Stomach (tissue), 4 donors: ENCODE results near the gene IFT43.

Experiments used
- POLR2AphosphoS5 ChIP-seq, 3 donors: sonication (generic); formaldehyde crosslinking; IDR thresholded peaks; one replicate each; pipeline ENCODE4 v1.6.1; 2016; ENCODE audit warnings: antibody characterized with exemption in 3 of 3
- TF ChIP-seq, protein P1 (sequence below), 7 experiments: fragments of 450-650 bp in 4 of 7; fragments of 200-600 bp in 3 of 7; sonication (generic) in 3 of 7; IDR thresholded peaks; one replicate each; pipeline ENCODE4 v1.5.1; 2016 to 2019; ENCODE audit warnings: antibody characterized with exemption in 7 of 7, control low read depth in 2 of 7, mild to moderate bottlenecking in 1 of 7

DNA sequence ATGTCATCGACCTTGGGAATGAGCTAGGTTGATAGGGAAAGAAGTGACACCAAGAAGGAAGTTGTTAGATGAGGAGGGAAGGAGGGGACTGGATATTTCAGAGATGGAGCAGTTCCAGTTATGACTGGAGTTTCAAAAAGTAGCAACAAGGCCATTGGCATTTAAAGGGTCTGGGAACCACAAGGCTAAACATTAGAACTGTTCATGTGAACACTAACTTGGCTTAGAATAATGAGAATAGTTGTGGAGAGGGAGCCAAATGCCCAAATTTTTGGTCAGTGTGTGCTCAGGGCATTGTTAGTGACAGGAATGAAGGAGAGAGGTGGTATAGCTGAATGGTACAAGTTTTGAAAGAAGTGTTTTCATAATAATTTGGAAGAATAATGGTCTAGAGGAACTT is 16.8 kb downstream of the IFT43 start:
- TF ChIP-seq, protein P1, sequence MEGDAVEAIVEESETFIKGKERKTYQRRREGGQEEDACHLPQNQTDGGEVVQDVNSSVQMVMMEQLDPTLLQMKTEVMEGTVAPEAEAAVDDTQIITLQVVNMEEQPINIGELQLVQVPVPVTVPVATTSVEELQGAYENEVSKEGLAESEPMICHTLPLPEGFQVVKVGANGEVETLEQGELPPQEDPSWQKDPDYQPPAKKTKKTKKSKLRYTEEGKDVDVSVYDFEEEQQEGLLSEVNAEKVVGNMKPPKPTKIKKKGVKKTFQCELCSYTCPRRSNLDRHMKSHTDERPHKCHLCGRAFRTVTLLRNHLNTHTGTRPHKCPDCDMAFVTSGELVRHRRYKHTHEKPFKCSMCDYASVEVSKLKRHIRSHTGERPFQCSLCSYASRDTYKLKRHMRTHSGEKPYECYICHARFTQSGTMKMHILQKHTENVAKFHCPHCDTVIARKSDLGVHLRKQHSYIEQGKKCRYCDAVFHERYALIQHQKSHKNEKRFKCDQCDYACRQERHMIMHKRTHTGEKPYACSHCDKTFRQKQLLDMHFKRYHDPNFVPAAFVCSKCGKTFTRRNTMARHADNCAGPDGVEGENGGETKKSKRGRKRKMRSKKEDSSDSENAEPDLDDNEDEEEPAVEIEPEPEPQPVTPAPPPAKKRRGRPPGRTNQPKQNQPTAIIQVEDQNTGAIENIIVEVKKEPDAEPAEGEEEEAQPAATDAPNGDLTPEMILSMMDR (IDR thresholded peaks at IDR 0.05), result no peak
- no peak for TF ChIP-seq POLR2AphosphoS5 (IDR thresholded peaks at IDR 0.05)
